ENCODE results near the gene PVR.
"Not testable (repeated sequence)": the region's sequence is repeated elsewhere in the genome, so short reads cannot be mapped to it uniquely, and the experiment has no call there.

PVR gene

DNA sequence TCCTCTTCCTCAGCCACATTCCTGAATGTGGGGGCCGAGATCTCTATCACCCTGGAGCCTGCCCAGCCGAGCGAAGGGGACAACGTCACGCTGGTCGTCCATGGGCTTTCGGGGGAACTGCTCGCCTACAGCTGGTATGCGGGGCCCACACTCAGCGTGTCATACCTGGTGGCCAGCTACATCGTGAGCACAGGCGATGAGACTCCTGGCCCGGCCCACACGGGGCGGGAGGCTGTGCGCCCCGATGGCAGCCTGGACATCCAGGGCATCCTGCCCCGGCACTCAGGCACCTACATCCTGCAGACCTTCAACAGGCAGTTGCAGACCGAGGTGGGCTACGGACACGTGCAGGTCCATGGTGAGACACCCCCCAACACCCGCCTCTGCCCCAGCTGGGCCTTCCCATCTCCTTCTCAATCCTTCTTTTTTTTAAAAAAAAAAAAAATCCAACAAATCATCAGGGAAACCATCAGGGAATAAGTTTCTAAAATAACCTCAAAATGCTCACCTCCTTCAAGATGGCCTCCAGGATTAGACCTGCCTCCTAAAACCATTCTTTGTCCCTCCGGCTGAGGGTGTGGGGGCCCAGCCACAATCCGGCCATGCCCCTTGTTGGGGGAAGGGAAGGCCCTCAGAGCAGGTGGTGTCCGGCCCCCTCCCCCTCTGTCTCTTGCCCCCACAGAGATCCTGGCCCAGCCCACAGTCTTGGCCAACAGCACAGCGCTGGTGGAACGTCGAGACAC is 59.8 kb downstream of the PVR start:
- DNase-seq = no peak

- no peak for DNase-seq
These were observed 61.3 kb downstream of the PVR start for GRCh38 chr19:44704982-44705381.

GRCh38 chr19:44705502-44706010 is 61.8 kb downstream of the PVR start:
- no peak for DNase-seq

DNA sequence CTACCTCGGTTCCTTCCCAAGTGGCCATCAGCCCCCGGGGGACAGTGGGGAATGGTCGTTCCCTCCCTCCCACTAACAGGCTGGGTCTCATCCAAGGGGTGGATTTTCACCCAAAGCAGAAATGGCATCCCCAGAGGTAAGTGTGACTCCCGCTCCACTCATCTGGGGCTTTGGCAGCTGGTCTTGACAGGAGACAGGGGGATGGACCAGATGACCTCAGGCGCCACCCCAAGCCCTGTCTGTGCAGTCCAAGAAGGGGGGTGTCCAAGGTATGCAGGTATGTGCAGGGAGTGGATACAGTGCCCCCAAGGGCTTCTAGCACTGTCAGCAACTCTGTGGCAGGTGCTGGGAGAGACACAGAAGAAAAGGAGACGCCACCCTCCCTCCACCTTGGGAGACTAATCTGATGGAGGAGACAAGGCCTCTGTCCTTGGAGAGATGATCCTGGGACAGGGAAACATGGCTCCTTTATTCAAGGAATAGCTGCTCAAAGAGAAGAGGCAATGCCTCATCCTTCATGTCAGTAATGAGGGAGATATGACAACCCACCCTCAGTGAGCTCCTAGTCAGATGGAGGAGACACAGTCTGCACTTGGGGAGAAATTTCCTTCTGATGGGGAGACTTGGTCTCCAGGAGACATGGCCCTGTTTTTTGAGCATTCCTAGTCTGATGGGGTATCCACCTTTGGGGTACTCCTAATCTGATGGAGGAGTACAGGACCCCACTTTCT is 63.0 kb downstream of the PVR start:
- no peak for DNase-seq

DNA sequence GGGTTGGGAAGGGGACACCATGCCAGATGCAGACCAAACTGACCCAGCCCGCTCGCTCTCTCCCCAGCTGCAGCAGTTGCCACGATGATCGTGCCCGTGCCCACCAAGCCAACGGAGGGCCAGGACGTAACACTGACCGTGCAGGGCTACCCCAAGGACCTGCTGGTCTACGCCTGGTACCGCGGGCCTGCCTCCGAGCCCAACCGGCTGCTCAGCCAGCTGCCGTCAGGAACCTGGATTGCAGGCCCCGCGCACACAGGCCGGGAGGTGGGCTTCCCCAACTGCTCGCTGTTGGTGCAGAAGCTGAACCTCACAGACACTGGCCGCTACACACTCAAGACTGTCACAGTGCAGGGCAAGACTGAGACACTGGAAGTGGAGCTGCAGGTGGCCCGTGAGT is 64.1 kb downstream of the PVR start:
- no peak for DNase-seq

GRCh38 chr19:44708940-44709339 is 65.2 kb downstream of the PVR start:
- no peak for DNase-seq

DNA sequence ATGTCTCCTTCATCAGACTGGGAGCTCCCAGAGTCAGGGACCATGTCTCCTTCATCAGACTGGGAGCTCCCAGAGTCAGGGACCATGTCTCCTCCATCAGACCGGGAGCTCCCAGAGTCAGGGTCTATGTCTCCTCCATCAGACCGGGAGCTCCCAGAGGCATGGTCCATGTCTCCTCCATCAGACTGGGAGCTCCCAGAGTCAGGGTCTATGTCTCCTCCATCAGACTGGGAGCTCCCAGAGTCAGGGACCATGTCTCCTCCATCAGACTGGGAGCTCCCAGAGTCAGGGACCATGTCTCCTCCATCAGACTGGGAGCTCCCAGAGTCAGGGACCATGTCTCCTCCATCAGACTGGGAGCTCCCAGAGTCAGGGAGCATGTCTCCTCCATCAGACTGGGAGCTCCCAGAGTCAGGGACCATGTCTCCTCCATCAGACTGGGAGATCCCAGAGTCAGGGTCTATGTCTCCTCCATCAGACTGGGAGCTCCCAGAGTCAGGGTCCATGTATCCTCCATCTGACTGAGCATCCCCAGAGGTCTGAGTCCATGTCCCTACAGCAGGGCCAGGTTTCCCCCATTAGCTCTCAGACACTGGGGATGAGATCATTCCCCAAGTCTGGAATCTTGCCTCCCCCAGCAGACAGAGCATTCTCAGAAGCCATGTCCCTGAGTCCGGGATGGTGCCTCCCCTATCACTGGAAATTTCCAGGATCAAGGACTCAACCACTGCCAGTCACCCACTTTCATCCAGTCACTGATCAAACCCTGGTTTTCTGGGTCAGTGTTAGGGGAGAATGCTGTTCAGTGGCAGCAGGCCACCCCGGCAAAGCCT is 65.9 kb downstream of the PVR start:
- DNase-seq = not testable (repeated sequence)

GRCh38 chr19:44710483-44710882 is 66.8 kb downstream of the PVR start:
- no peak for DNase-seq

DNA sequence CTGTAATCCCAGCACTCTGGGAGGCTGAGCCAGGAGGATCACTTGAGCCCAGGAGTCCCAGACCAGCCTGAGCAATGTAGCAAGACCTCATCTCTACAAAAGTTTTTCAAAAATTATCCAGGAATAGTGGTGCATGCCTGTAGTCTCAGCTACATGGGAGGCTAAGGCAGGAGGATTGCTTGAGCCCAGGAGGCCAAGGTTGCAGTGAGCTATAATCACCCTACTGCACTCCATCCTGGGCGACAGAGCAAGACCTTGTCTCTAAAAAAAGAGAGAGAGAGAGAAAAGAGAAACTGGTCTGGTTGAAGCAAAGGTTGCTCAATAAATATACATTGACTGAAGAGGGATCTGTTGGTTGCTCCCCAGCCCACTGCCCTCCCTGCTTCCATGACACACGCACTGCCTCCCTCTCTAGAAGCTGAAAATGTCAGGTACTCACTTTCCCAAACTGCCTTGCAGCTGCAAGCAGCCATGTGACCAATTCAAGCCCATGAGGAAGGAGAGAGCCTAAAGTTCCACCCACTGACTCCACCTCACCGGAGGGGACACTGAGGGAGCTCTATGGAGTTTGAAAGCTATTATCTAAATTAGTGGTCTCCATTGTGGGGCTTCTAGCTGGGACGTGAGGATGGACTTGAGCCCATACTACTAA is 69.3 kb downstream of the PVR start:
- DNase-seq = no peak
